Neural cell (in vitro differentiated cells): ENCODE data around the gene EDA. TPM values are rescaled to one million over a fixed set of nuclear protein-coding genes. Genes with fewer than 3 reads are reported as not detected.

ENCODE experiments used
- H2AFZ ChIP-seq: fragments of 200-600, 300-800 bp; sonication (generic), shearing (Covaris generic); 2 replicates; pipeline ENCODE4 v1.6.0; 2014; ENCODE audit warnings: low read depth, mild to moderate bottlenecking, antibody characterized with exemption, low read length, moderate library complexity
- H3F3A ChIP-seq: fragments of 200-600 bp; shearing (Covaris generic); 2 replicates; pipeline ENCODE4 v1.6.1; 2016; ENCODE audit warnings: mild to moderate bottlenecking, moderate library complexity, mixed read lengths, antibody characterized with exemption, low read length; ENCODE audit not compliant: insufficient read depth, poor library complexity, severe bottlenecking
- H3K27ac ChIP-seq: fragments of 200-600, 300-800 bp; sonication (generic), shearing (Covaris generic); 2 replicates; pipeline ENCODE4 v1.5.1; 2014; ENCODE audit warnings: mild to moderate bottlenecking, low read length, moderate library complexity
- H3K27me3 ChIP-seq: fragments of 300-800, 200-600 bp; sonication (generic), shearing (Covaris generic); 2 replicates; pipeline ENCODE4 v1.6.0; 2014; ENCODE audit warnings: mild to moderate bottlenecking, low read depth, low read length, moderate library complexity; ENCODE audit not compliant: insufficient read depth
- H3K36me3 ChIP-seq: fragments of 300-800, 200-600 bp; sonication (generic), shearing (Covaris generic); 2 replicates; pipeline ENCODE4 v1.5.1; 2014; ENCODE audit warnings: mild to moderate bottlenecking, antibody characterized with exemption, low read length, moderate library complexity; ENCODE audit not compliant: insufficient read depth
- H3K4me2 ChIP-seq: fragments of 300-800, 200-600 bp; sonication (generic), shearing (Covaris generic); 2 replicates; pipeline ENCODE4 v1.6.0; 2014; ENCODE audit warnings: mild to moderate bottlenecking, low read length
- H3K4me3 ChIP-seq: fragments of 300-800, 200-600 bp; sonication (generic), shearing (Covaris generic); 2 replicates; pipeline ENCODE4 v1.5.1; 2014; ENCODE audit warnings: mild to moderate bottlenecking, low read length, moderate library complexity
- H3K79me2 ChIP-seq: fragments of 200-600 bp; shearing (Covaris generic); replicated peaks from 2 replicates; pipeline ENCODE4 v1.6.0; 2014; ENCODE audit warnings: mild to moderate bottlenecking, low read length, moderate library complexity; ENCODE audit not compliant: insufficient read depth
- H3K9ac ChIP-seq: fragments of 300-800, 200-600 bp; sonication (generic), shearing (Covaris generic); 2 replicates; pipeline ENCODE4 v1.6.1; 2016; ENCODE audit warnings: mild to moderate bottlenecking, low read length, mixed read lengths
- H3K9me2 ChIP-seq: fragments of 200-600 bp; shearing (Covaris generic); 2 replicates; pipeline ENCODE4 v1.6.1; 2016; ENCODE audit warnings: mild to moderate bottlenecking, low read length, mixed read lengths; ENCODE audit not compliant: insufficient read depth
- H3K9me3 ChIP-seq: fragments of 200-600, 300-800 bp; sonication (generic), shearing (Covaris generic); 2 replicates; pipeline ENCODE4 v1.6.1; 2016; ENCODE audit warnings: mild to moderate bottlenecking, mixed run types, low read length, moderate library complexity, mixed read lengths
- H4K20me1 ChIP-seq: fragments of 200-600 bp; shearing (Covaris generic); 2 replicates; pipeline ENCODE4 v1.6.1; 2016; ENCODE audit warnings: mild to moderate bottlenecking, mixed run types; ENCODE audit not compliant: insufficient read depth
- EP300 ChIP-seq: fragments of 450-650 bp; conservative IDR thresholded peaks from 2 replicates; pipeline ENCODE4 v1.6.1; 2014; ENCODE audit warnings: antibody characterized with exemption, mild to moderate bottlenecking, moderate library complexity; ENCODE audit not compliant: poor library complexity, severe bottlenecking
- EZH2 ChIP-seq: fragments of 200-600, 300-800 bp; shearing (Covaris generic), sonication (generic); IDR thresholded peaks from 2 replicates; pipeline ENCODE4 v1.6.1; 2014; ENCODE audit warnings: antibody characterized with exemption, low read length, borderline replicate concordance, mild to moderate bottlenecking; ENCODE audit not compliant: insufficient read depth, poor library complexity, severe bottlenecking
- MXI1 ChIP-seq: fragments of 450-650 bp; conservative IDR thresholded peaks from 2 replicates; pipeline ENCODE4 v1.6.1; 2014; ENCODE audit warnings: antibody characterized with exemption, mild to moderate bottlenecking; ENCODE audit not compliant: poor library complexity, severe bottlenecking
- POLR2AphosphoS5 ChIP-seq: IDR thresholded peaks from 2 replicates; pipeline ENCODE4 v1.6.1; 2012
- RAD21 ChIP-seq: fragments of 450-650 bp; conservative IDR thresholded peaks from 2 replicates; pipeline ENCODE4 v1.6.1; 2014; ENCODE audit warnings: antibody characterized with exemption, mild to moderate bottlenecking, moderate library complexity
- SMC3 ChIP-seq: fragments of 450-650 bp; conservative IDR thresholded peaks from 2 replicates; pipeline ENCODE4 v1.6.1; 2014; ENCODE audit warnings: antibody characterized with exemption, mild to moderate bottlenecking, moderate library complexity; ENCODE audit not compliant: poor library complexity
- TAF1 ChIP-seq: IDR thresholded peaks from 2 replicates; pipeline ENCODE4 v1.6.1; 2012; ENCODE audit warnings: low read depth
- polyA plus RNA-seq: library from polyadenylated mRNA; depleted of rRNA; stranded (reverse); fragments of >200 nt; gene quantifications from 2 replicates; pipeline ENCODE4 v1.2.3, GENCODE V29; 2014
- TF ChIP-seq, protein P1 (sequence below): fragments of 450-650 bp; IDR thresholded peaks from 2 replicates; pipeline ENCODE4 v1.5.1; 2014; ENCODE audit warnings: antibody characterized with exemption, mild to moderate bottlenecking, moderate library complexity; ENCODE audit not compliant: poor library complexity, severe bottlenecking
- TF ChIP-seq, protein P2 (sequence below): IDR thresholded peaks from 2 replicates; pipeline ENCODE4 v1.6.1; 2012; ENCODE audit warnings: borderline replicate concordance

The EDA gene
- polyA plus RNA-seq, 1 donor from 2014 or later = 1.1 TPM

DNA sequence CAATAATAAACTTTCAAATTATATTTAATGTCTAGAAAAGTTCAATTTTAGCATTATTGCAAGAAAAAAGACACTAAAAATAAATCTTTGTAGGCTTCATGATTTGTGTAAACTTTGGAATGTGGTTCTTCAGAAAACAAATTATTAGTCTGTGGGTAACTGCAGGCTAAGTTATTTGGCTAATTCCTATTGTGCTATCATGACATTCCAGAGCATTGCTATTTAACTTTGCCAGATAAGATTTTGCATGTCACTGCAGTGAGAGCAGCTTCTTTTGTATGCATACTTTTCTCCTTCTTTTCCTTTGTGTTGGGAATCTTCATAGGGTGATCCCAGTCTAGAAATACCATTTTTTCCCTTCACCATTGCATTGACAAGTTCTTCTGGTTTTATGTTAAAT lies 303.8 kb downstream of the EDA start:
- no peaks in the 10 kb centered on the region for H3K9me3 ChIP-seq
- H3F3A ChIP-seq = no peaks in the 10 kb centered on the region

DNA sequence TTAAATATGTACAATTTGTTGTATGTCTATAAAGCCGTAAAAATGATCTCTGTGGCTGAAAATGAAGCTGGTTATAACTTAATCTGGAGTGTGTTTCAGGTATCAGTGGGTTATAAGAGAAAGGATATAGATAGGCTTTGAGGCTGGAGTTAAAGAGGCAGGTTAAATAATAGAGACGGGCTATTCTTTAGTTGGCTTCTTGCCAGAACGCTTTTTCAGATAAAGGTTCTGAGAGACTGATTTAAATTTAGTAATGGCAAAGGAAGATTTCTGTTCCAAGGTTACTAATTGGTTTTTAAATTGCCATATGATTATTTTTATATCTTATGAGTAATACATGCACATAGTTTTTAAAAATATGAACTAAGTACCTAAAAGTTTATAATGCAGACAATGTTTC lies 316.4 kb downstream of the EDA start:
- no peaks in the 10 kb centered on the region for H3K9me3 ChIP-seq
- H3K27ac ChIP-seq = no peak overlapping the region
- H3K9ac ChIP-seq = no peak overlapping the region
- H3K4me3 ChIP-seq = no peak overlapping the region
- no peaks in the 10 kb centered on the region for H3K36me3 ChIP-seq
- no peaks in the 10 kb centered on the region for H3F3A ChIP-seq
- no peaks in the 10 kb centered on the region for H3K9me2 ChIP-seq
- TF ChIP-seq, protein P1, sequence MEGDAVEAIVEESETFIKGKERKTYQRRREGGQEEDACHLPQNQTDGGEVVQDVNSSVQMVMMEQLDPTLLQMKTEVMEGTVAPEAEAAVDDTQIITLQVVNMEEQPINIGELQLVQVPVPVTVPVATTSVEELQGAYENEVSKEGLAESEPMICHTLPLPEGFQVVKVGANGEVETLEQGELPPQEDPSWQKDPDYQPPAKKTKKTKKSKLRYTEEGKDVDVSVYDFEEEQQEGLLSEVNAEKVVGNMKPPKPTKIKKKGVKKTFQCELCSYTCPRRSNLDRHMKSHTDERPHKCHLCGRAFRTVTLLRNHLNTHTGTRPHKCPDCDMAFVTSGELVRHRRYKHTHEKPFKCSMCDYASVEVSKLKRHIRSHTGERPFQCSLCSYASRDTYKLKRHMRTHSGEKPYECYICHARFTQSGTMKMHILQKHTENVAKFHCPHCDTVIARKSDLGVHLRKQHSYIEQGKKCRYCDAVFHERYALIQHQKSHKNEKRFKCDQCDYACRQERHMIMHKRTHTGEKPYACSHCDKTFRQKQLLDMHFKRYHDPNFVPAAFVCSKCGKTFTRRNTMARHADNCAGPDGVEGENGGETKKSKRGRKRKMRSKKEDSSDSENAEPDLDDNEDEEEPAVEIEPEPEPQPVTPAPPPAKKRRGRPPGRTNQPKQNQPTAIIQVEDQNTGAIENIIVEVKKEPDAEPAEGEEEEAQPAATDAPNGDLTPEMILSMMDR = no peak
- TF ChIP-seq POLR2AphosphoS5 = no peak
- H3K4me2 ChIP-seq = no peak overlapping the region
- no peaks in the 10 kb centered on the region for H3K27me3 ChIP-seq
- H2AFZ ChIP-seq = no peak overlapping the region
- H4K20me1 ChIP-seq = no peaks in the 10 kb centered on the region
- H3K79me2 ChIP-seq = no peaks in the 10 kb centered on the region

More for the DNA sequence above, 303.8 kb downstream of the EDA start:
- Histone ChIP-seq H4K20me1 (no peaks in the 10 kb centered on the region), H3K27ac (no peak overlapping the region), H3K79me2 (no peaks in the 10 kb centered on the region), H3K4me2 (no peak overlapping the region), H2AFZ (no peak overlapping the region), H3K9me2 (no peaks in the 10 kb centered on the region), H3K4me3 (no peak overlapping the region), H3K27me3 (no peaks in the 10 kb centered on the region), H3K9ac (no peak overlapping the region), H3K36me3 (no peaks in the 10 kb centered on the region)
- TF ChIP-seq SMC3 (no peak), EZH2 (no peak), MXI1 (no peak), POLR2AphosphoS5 (no peak), EP300 (no peak), TAF1 (no peak), RAD21 (no peak)
- TF ChIP-seq, protein P1 = no peak
- TF ChIP-seq, protein P2, sequence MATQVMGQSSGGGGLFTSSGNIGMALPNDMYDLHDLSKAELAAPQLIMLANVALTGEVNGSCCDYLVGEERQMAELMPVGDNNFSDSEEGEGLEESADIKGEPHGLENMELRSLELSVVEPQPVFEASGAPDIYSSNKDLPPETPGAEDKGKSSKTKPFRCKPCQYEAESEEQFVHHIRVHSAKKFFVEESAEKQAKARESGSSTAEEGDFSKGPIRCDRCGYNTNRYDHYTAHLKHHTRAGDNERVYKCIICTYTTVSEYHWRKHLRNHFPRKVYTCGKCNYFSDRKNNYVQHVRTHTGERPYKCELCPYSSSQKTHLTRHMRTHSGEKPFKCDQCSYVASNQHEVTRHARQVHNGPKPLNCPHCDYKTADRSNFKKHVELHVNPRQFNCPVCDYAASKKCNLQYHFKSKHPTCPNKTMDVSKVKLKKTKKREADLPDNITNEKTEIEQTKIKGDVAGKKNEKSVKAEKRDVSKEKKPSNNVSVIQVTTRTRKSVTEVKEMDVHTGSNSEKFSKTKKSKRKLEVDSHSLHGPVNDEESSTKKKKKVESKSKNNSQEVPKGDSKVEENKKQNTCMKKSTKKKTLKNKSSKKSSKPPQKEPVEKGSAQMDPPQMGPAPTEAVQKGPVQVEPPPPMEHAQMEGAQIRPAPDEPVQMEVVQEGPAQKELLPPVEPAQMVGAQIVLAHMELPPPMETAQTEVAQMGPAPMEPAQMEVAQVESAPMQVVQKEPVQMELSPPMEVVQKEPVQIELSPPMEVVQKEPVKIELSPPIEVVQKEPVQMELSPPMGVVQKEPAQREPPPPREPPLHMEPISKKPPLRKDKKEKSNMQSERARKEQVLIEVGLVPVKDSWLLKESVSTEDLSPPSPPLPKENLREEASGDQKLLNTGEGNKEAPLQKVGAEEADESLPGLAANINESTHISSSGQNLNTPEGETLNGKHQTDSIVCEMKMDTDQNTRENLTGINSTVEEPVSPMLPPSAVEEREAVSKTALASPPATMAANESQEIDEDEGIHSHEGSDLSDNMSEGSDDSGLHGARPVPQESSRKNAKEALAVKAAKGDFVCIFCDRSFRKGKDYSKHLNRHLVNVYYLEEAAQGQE = no peak
